K562 (cell line): ENCODE measurements around the gene GMPR. TPM values are rescaled to one million over a fixed set of nuclear protein-coding genes. Genes with fewer than 3 reads are reported as not detected.

ENCODE experiments used
- RBM15 ChIP-seq: fragments of 200-400 bp; formaldehyde crosslinking; IDR thresholded peaks from 2 replicates; pipeline ENCODE4 v1.6.1; 2018; ENCODE audit warnings: mild to moderate bottlenecking, low read length, moderate library complexity; ENCODE audit not compliant: insufficient read depth
- polyA plus RNA-seq, 8 experiments: library from polyadenylated mRNA; depleted of rRNA in 4 of 8; stranded (reverse) in 5 of 8; unstranded in 3 of 8; fragments of >200 nt; fragmentation: Nextera tagmentation in 2 of 8; fragmentation: Illumina TruSeq in 1 of 8; extraction: Ambion mirVana in 2 of 8; extraction: Trizol in 1 of 8; gene quantifications; 2 replicates each; pipeline versions ENCODE4 v1.2.1 to v1.2.3, GENCODE V29; 2011 to 2014; ENCODE audit warnings: inconsistent platforms in 1 of 8, missing spikeins in 1 of 8
- total RNA-seq, 7 experiments: library from RNA; depleted of rRNA in 6 of 7; stranded (reverse); fragments of >200 nt in 6 of 7; fragmentation: Illumina TruSeq in 2 of 7; extraction: Trizol in 2 of 7; gene quantifications; 2 replicates each; pipeline versions ENCODE4 v1.2.1 to v1.2.3, GENCODE V29; 2011 to 2021; ENCODE audit warnings: low replicate concordance in 1 of 7
- TF ChIP-seq, protein P1 (sequence below): fragments of 450-650 bp; IDR thresholded peaks from 2 replicates; pipeline ENCODE4 v1.6.1; 2016; ENCODE audit warnings: mild to moderate bottlenecking, moderate library complexity

GMPR gene
- total and polyA plus RNA-seq, 9 of the 15 experiments (the other 6 are each of a cell fraction or from before 2014, with no cell fraction given): 34.6 to 83.7 (median 49.8) TPM

DNA sequence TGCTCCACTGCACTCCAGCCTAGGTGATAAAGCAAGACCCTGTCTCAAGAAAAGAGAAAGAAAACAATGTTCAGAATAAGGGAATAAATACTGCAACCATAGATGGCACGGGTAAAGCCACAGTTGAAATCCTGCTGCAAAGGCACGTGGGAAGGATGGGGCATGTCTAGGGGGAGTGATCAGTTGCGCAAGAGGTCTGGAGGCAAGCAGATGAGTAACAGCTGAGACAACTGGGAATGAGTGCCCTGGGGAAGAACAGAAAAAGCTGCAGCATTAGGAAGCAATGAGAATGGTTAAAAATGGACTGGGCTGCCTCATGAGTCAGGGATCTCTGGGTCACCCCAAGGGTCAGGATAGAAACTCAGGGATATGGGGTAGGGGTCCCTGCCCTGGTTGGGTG lies 96.3 kb downstream of the GMPR start (continued):
- TF ChIP-seq, protein P1, sequence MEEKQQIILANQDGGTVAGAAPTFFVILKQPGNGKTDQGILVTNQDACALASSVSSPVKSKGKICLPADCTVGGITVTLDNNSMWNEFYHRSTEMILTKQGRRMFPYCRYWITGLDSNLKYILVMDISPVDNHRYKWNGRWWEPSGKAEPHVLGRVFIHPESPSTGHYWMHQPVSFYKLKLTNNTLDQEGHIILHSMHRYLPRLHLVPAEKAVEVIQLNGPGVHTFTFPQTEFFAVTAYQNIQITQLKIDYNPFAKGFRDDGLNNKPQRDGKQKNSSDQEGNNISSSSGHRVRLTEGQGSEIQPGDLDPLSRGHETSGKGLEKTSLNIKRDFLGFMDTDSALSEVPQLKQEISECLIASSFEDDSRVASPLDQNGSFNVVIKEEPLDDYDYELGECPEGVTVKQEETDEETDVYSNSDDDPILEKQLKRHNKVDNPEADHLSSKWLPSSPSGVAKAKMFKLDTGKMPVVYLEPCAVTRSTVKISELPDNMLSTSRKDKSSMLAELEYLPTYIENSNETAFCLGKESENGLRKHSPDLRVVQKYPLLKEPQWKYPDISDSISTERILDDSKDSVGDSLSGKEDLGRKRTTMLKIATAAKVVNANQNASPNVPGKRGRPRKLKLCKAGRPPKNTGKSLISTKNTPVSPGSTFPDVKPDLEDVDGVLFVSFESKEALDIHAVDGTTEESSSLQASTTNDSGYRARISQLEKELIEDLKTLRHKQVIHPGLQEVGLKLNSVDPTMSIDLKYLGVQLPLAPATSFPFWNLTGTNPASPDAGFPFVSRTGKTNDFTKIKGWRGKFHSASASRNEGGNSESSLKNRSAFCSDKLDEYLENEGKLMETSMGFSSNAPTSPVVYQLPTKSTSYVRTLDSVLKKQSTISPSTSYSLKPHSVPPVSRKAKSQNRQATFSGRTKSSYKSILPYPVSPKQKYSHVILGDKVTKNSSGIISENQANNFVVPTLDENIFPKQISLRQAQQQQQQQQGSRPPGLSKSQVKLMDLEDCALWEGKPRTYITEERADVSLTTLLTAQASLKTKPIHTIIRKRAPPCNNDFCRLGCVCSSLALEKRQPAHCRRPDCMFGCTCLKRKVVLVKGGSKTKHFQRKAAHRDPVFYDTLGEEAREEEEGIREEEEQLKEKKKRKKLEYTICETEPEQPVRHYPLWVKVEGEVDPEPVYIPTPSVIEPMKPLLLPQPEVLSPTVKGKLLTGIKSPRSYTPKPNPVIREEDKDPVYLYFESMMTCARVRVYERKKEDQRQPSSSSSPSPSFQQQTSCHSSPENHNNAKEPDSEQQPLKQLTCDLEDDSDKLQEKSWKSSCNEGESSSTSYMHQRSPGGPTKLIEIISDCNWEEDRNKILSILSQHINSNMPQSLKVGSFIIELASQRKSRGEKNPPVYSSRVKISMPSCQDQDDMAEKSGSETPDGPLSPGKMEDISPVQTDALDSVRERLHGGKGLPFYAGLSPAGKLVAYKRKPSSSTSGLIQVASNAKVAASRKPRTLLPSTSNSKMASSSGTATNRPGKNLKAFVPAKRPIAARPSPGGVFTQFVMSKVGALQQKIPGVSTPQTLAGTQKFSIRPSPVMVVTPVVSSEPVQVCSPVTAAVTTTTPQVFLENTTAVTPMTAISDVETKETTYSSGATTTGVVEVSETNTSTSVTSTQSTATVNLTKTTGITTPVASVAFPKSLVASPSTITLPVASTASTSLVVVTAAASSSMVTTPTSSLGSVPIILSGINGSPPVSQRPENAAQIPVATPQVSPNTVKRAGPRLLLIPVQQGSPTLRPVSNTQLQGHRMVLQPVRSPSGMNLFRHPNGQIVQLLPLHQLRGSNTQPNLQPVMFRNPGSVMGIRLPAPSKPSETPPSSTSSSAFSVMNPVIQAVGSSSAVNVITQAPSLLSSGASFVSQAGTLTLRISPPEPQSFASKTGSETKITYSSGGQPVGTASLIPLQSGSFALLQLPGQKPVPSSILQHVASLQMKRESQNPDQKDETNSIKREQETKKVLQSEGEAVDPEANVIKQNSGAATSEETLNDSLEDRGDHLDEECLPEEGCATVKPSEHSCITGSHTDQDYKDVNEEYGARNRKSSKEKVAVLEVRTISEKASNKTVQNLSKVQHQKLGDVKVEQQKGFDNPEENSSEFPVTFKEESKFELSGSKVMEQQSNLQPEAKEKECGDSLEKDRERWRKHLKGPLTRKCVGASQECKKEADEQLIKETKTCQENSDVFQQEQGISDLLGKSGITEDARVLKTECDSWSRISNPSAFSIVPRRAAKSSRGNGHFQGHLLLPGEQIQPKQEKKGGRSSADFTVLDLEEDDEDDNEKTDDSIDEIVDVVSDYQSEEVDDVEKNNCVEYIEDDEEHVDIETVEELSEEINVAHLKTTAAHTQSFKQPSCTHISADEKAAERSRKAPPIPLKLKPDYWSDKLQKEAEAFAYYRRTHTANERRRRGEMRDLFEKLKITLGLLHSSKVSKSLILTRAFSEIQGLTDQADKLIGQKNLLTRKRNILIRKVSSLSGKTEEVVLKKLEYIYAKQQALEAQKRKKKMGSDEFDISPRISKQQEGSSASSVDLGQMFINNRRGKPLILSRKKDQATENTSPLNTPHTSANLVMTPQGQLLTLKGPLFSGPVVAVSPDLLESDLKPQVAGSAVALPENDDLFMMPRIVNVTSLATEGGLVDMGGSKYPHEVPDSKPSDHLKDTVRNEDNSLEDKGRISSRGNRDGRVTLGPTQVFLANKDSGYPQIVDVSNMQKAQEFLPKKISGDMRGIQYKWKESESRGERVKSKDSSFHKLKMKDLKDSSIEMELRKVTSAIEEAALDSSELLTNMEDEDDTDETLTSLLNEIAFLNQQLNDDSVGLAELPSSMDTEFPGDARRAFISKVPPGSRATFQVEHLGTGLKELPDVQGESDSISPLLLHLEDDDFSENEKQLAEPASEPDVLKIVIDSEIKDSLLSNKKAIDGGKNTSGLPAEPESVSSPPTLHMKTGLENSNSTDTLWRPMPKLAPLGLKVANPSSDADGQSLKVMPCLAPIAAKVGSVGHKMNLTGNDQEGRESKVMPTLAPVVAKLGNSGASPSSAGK: peak; percentile 21; the same call in 1 of the 2 replicates
- TF ChIP-seq RBM15: no peak
- TF ChIP-seq, all 486 proteins: peak for 24
